GM12874 (cell line): ENCODE measurements around the gene SARS1.

ENCODE experiments used
- TF ChIP-seq, protein P1 (sequence below): IDR thresholded peaks from 2 replicates; pipeline ENCODE4 v1.5.1; 2011; ENCODE audit warnings: low read depth, mild to moderate bottlenecking, control low read depth, low read length, moderate library complexity; ENCODE audit not compliant: insufficient read depth

The SARS1 gene

GRCh38 chr1:109198043-109198695 is 15.5 kb upstream of the SARS1 start:
- TF ChIP-seq, protein P1, sequence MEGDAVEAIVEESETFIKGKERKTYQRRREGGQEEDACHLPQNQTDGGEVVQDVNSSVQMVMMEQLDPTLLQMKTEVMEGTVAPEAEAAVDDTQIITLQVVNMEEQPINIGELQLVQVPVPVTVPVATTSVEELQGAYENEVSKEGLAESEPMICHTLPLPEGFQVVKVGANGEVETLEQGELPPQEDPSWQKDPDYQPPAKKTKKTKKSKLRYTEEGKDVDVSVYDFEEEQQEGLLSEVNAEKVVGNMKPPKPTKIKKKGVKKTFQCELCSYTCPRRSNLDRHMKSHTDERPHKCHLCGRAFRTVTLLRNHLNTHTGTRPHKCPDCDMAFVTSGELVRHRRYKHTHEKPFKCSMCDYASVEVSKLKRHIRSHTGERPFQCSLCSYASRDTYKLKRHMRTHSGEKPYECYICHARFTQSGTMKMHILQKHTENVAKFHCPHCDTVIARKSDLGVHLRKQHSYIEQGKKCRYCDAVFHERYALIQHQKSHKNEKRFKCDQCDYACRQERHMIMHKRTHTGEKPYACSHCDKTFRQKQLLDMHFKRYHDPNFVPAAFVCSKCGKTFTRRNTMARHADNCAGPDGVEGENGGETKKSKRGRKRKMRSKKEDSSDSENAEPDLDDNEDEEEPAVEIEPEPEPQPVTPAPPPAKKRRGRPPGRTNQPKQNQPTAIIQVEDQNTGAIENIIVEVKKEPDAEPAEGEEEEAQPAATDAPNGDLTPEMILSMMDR: no peak

- TF ChIP-seq, protein P1: no peak
Measured at GRCh38 chr1:109198745-109199144, 15.0 kb upstream of the SARS1 start.

GRCh38 chr1:109199710-109200109 is 14.0 kb upstream of the SARS1 start:
- TF ChIP-seq, protein P1: no peak

DNA sequence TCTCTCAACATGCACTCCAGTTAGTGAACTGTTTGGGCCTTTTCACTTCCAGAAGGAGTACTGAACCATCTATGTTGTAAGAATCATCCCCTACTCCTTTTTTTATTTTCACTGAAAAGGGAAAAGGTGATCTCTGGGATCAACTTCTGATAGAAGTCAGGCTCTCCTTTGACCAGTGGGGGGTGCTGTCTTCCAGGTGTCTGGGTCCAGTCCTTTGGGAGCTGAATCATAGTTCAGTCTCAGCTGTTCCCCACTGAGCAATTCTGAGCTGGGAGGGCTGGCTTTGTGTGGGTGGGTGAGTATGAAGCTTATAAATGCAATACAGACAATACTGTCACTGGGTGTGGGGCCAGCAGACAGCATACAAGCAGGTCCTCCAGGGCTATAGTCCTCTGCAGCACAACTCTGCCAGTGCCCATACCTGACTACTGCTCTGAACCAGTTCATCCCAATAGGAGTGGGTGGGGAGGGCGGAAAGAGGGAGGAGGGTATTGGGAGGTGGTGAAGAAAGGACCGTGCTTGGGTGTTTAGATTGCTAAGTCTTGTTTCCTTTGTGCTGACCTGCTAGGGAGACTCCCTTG is 12.5 kb upstream of the SARS1 start:
- TF ChIP-seq, protein P1: peak; percentile 64

DNA sequence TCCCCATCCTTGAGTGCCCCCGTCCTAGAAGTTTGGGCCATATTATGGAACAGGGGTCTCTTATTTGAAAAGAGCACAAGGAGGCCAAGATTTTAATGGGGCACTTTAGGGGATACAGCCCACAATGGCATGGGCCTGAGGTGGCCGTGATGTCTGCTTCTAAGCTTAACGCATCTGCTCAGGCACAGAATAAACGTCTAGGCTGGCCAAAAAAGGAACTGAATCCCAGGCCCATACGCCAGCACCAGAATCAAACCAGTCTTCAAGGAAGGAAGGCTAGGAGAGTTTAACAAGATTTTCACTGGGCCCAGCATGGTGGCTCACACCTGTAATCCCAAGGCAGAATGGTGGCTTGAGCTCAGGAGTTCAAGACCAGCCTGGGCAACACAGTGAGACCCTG is 9.2 kb upstream of the SARS1 start:
- TF ChIP-seq, protein P1: no peak

DNA sequence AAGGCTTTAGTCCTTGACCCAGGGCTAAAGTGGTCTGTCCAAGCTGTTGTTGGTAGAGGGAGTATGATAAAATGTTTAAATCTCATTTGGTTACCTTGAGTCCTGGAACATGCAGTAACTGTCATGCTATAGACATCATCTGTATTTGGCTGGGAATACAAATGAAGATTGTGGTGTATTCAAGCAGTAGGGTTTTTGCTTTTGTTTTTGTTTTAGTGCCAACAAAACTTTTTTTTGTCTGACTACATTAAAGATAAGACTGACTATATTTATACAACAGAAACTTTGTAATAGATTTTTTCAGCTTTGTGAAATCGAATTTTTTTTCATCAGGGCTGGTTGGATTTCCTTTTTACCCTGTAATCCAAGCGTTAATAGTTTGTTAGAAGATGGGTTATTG is 7.4 kb upstream of the SARS1 start:
- TF ChIP-seq, protein P1: no peak

- TF ChIP-seq, protein P1: no peak
Measured at GRCh38 chr1:109207467-109208103, 6.1 kb upstream of the SARS1 start.
